Fibroblast of lung (primary cell): ENCODE data around the gene SUGCT.

Experiments
- CTCF ChIP-seq, 2 donors: IDR thresholded peaks in 1 of 2; conservative IDR thresholded peaks in 1 of 2; 1 replicate in 1 of 2; 2 replicates in 1 of 2; pipeline ENCODE4 v1.5.1; 2011 to 2012; ENCODE audit warnings: low read length in 2 of 2, control low read depth in 1 of 2, inconsistent platforms in 1 of 2, low read depth in 1 of 2, mild to moderate bottlenecking in 1 of 2
- EZH2 ChIP-seq: IDR thresholded peaks from 2 replicates; pipeline ENCODE4 v1.5.1; 2012; ENCODE audit warnings: low read length, control low read depth, mild to moderate bottlenecking; ENCODE audit errors: missing control alignments

GRCh38 chr7:40682696-40683095 lies 547.9 kb downstream of the SUGCT start:
- no peak for TF ChIP-seq CTCF (conservative IDR thresholded peaks at IDR 0.05 in 1 of 2, IDR thresholded peaks at IDR 0.05 in 1 of 2; ENCODE audit: low read depth in 1 of 2, low read length in 2 of 2)
- TF ChIP-seq EZH2, result no peak
